LNCaP clone FGC (cell line): ENCODE measurements around the gene UCN2.

ENCODE experiments used
- DNase-seq: peaks from one replicate; pipeline ENCODE4 v3.0.0-alpha.2; 2011; ENCODE audit warnings: low read depth
- H3K4me3 ChIP-seq: 2 replicates; pipeline ENCODE4 v1.5.1; 2011; ENCODE audit warnings: mild to moderate bottlenecking, low read depth, low read length, control low read depth
- CTCF ChIP-seq: IDR thresholded peaks from 2 replicates; pipeline ENCODE4 v1.5.1; 2012; ENCODE audit warnings: mild to moderate bottlenecking; ENCODE audit not compliant: control insufficient read depth, insufficient read depth; ENCODE audit errors: extremely low read depth

Gene UCN2

DNA sequence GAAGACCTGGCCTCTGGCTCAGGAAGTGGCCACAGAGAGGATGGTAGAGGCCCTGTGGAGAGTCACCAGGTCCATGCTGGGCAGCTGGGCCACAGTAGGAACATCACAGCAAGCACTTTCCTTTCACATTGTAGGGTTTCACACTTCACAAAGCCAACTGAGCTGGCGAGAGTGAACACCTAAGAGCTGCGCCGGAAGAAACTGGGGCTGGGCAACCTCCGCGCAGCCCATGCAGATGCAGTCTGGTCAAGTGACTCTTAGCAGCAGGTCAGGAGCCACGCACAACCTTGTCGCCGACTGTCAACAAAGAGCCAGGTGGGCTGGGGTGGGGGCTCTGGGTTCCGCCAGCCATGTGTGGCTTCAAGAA, 44.3 kb downstream of the UCN2 start:
- DNase-seq: no peak
- TF ChIP-seq CTCF: no peak
- no peak overlapping the region for H3K4me3 ChIP-seq

DNA sequence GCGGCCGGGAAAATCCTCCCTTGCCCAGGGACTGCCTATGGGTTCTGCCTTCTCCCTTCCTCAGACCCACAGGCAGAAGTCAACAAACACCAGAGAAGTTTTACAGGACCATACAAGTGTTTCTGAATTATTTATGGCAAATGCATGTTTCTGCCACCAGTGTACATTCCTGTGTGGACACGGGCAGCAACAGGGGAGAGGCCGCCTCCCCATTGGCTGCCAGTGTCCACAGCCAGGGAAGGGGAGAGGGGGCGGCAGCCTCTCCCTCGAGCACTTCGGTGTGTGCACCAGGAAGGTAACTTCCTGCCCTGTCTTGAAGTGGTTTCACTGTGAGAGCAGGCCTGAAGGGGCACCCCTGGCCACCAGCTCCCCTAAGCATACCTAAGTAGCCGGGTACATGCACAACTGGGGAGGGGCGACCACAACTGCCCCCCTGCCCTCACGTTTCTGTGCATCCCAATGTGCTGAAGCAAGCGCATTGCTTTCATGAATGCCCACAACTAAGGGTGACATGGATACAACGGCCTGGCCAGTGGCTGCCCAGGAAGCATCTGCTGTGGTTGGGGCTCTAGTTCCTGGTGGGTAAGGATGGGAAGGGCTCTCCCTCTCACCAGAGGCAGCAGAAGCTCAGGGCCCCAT, 44.8 kb downstream of the UCN2 start:
- no peak overlapping the region for H3K4me3 ChIP-seq
- DNase-seq: no peak
- TF ChIP-seq CTCF: no peak

DNA sequence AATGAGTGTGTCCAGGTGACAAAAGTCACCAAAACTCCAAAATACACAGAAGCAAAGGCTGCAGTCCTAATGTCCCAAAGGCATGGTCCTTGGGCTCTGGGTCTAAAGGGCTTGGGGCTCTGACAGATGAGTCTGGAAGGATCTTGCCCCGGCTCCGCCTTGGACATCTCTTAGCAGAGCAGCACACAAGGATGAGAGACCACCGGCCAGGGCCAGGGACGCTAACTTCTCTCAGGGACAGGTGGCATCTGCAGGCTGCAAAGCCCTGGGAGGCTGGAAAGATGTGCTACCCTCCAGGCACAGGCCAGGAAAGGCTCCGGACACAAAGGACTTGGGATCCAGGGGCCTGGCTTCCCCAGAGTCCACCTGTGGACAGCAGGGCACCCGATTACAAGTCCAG, 45.5 kb downstream of the UCN2 start:
- H3K4me3 ChIP-seq: no peak overlapping the region
- DNase-seq: no peak
- TF ChIP-seq CTCF: no peak

- H3K4me3 ChIP-seq: no peak overlapping the region
- TF ChIP-seq CTCF: no peak
- DNase-seq: no peak
Observed at GRCh38 chr3:48516571-48516970, 47.0 kb downstream of the UCN2 start.

DNA sequence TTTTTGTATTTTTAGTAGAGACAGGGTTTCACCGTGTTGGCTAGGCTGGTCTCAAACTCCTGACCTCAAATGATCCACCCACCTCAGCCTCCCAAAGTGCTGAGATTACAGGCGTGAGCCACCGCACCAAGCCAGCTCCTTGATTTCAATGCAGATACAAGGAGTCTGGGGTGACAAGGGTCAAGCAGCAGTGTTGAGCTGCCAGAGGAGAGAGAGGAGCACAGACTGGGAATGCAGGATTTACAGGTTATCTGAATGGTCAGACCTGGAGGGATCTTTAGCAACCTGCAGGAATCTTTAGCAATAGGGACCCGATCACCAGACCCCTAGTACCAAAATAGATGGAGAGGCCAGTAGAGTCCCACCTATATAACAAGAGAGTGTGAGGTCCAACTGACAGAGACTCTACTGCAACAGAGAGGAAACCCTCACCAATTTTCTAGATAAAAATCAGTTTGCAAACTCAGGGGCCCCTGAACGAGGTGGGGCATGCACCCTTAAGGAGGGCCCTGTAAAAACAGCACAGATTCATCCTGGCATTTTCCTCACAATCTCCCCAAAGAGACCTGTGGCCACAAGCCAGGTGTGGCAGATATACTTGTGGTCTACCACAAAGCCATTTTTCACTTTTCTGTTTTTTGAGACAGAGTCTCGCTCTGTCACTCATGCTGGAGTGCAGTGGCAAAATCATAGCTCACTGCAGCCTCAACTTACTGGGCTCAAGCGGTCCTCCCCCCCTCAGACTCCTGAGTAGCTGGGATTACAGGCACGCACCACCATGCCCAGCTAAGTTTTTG, 49.0 kb downstream of the UCN2 start:
- no peak overlapping the region for H3K4me3 ChIP-seq
- no peak for TF ChIP-seq CTCF
- no peak for DNase-seq
